NK-92 treated with Interleukin-12 subunit alpha and Interleukin-12 subunit beta, amount 100 ng/mL, for 24 hours (cell line): ENCODE measurements around the gene OSBPL10.
"Not testable (repeated sequence)": the region's sequence is repeated elsewhere in the genome, so short reads cannot be mapped to it uniquely, and the experiment has no call there.

Source experiments
- DNase-seq: peaks from one replicate; lab custom pipeline; 2025; lab: John Stamatoyannopoulos, UW

Gene OSBPL10

GRCh38 chr3:31810991-31811433 lies 170.1 kb downstream of the OSBPL10 start:
- no peak for DNase-seq

GRCh38 chr3:31808143-31808720 lies 172.8 kb downstream of the OSBPL10 start:
- no peak for DNase-seq

GRCh38 chr3:31804251-31805051 lies 176.6 kb downstream of the OSBPL10 start:
- DNase-seq, result no peak

- DNase-seq, result no peak
Measured at GRCh38 chr3:31802981-31803740, 177.9 kb downstream of the OSBPL10 start.

- DNase-seq, result no peak
Measured at GRCh38 chr3:31800436-31800835, 180.6 kb downstream of the OSBPL10 start.

- no peak for DNase-seq
Measured at GRCh38 chr3:31798840-31799239, 182.2 kb downstream of the OSBPL10 start.

- DNase-seq, result no peak
Measured at GRCh38 chr3:31793821-31794220, 187.2 kb downstream of the OSBPL10 start.

- no peak for DNase-seq
Measured at GRCh38 chr3:31791090-31791430, 190.0 kb downstream of the OSBPL10 start.

- DNase-seq, result no peak
Measured at GRCh38 chr3:31790193-31791089, 190.6 kb downstream of the OSBPL10 start.

- DNase-seq, result no peak
Measured at GRCh38 chr3:31789429-31789828, 191.6 kb downstream of the OSBPL10 start.

- no peak for DNase-seq
Measured at GRCh38 chr3:31785734-31786133, 195.3 kb downstream of the OSBPL10 start.

- no peak for DNase-seq
Measured at GRCh38 chr3:31785286-31785685, 195.8 kb downstream of the OSBPL10 start.

- not testable (repeated sequence) for DNase-seq
Measured at GRCh38 chr3:31783851-31784250, 197.2 kb downstream of the OSBPL10 start.

- DNase-seq, result not testable (repeated sequence)
Measured at GRCh38 chr3:31782306-31782705, 198.8 kb downstream of the OSBPL10 start.

- no peak for DNase-seq
Measured at GRCh38 chr3:31779514-31779913, 201.5 kb downstream of the OSBPL10 start.

- DNase-seq, result no peak
Measured at GRCh38 chr3:31777887-31778286, 203.2 kb downstream of the OSBPL10 start.

GRCh38 chr3:31777092-31777491 lies 204.0 kb downstream of the OSBPL10 start:
- DNase-seq, result no peak

GRCh38 chr3:31776016-31776415 lies 205.0 kb downstream of the OSBPL10 start:
- DNase-seq, result no peak

GRCh38 chr3:31775383-31775782 lies 205.7 kb downstream of the OSBPL10 start:
- no peak for DNase-seq

- no peak for DNase-seq
Measured at GRCh38 chr3:31772758-31773473, 208.1 kb downstream of the OSBPL10 start.

GRCh38 chr3:31772272-31772671 lies 208.8 kb downstream of the OSBPL10 start:
- no peak for DNase-seq
